ENCODE results near the gene HLA-DOA. TPM values are rescaled to one million over a fixed set of nuclear protein-coding genes. Genes with fewer than 3 reads are reported as not detected.

Gene HLA-DOA
- total RNA-seq, 2 donors from 2014 or later = 2.0 to 83.3 TPM

- no peaks in the 10 kb centered on the region for H3K9me3 ChIP-seq
- H3K27me3 ChIP-seq = no peaks in the 10 kb centered on the region
- DNase-seq (no peak), ATAC-seq (no peak)
- H3K4me3 ChIP-seq = no peak overlapping the region
- intact Hi-C loops (cut with DNase I) = no loop called here
- H3K27ac ChIP-seq = peak overlapping the region; percentile 17 to 86 (median 82)
- no peaks in the 10 kb centered on the region for H3K36me3 ChIP-seq (replicated peaks in 1 of 2; ENCODE audit: insufficient read depth in 1 of 2, low read depth in 2 of 2)
- peaks cover 38% of the 10 kb centered on the region for H3K4me1 ChIP-seq
- TF ChIP-seq POLR2A (IDR thresholded peaks at IDR 0.05) (no peak), CTCF (IDR thresholded peaks at IDR 0.05) (no peak)
Observed at GRCh38 chr6:33018418-33018817, 9.0 kb upstream of the HLA-DOA start.

GRCh38 chr6:33017694-33018353 lies 8.4 kb upstream of the HLA-DOA start:
- TF ChIP-seq POLR2A (IDR thresholded peaks at IDR 0.05) (no peak), CTCF (IDR thresholded peaks at IDR 0.05) (no peak)
- H3K27ac ChIP-seq = peak overlapping the region; percentile 17 to 86 (median 82)
- no peak for DNase-seq
- intact Hi-C loops (cut with DNase I) = no loop called here
- no peaks in the 10 kb centered on the region for H3K9me3 ChIP-seq
- no peaks in the 10 kb centered on the region for H3K27me3 ChIP-seq
- WGBS, 2 donors = 63 to 81% methylated on average over 3 of the region's 3 CpGs
- H3K4me1 ChIP-seq = peaks cover 38% of the 10 kb centered on the region
- ATAC-seq = no peak
- H3K4me3 ChIP-seq = no peak overlapping the region
- H3K36me3 ChIP-seq (replicated peaks in 1 of 2; ENCODE audit: insufficient read depth in 1 of 2, low read depth in 2 of 2) = no peaks in the 10 kb centered on the region

GRCh38 chr6:33017018-33017417 lies 7.6 kb upstream of the HLA-DOA start:
- peak overlapping the region in 3 of 4 donors; percentile 79 to 86 (median 85) for H3K27ac ChIP-seq

GRCh38 chr6:33015798-33016197 lies 6.4 kb upstream of the HLA-DOA start:
- no peak for TF ChIP-seq POLR2A (IDR thresholded peaks at IDR 0.05)
- TF ChIP-seq CTCF (IDR thresholded peaks at IDR 0.05) = no peak
- Histone ChIP-seq H3K27ac (no peak overlapping the region), H3K36me3 (replicated peaks in 1 of 2; ENCODE audit: insufficient read depth in 1 of 2, low read depth in 2 of 2) (no peaks in the 10 kb centered on the region), H3K4me3 (no peak overlapping the region), H3K4me1 (peaks cover 38% of the 10 kb centered on the region), H3K9me3 (no peaks in the 10 kb centered on the region), H3K27me3 (no peaks in the 10 kb centered on the region)
- 66 to 67% methylated on average over 11 of the region's 11 CpGs for WGBS, 2 donors
- ATAC-seq (no peak), DNase-seq (no peak)
- intact Hi-C loops (cut with DNase I) = no loop called here

More at GRCh38 chr6:33017018-33017417, 7.6 kb upstream of the HLA-DOA start:
- Histone ChIP-seq H3K27me3 (no peaks in the 10 kb centered on the region), H3K9me3 (no peaks in the 10 kb centered on the region), H3K4me3 (no peak overlapping the region), H3K36me3 (replicated peaks in 1 of 2; ENCODE audit: insufficient read depth in 1 of 2, low read depth in 2 of 2) (no peaks in the 10 kb centered on the region), H3K4me1 (peaks cover 38% of the 10 kb centered on the region)
- TF ChIP-seq CTCF (IDR thresholded peaks at IDR 0.05) (no peak), POLR2A (IDR thresholded peaks at IDR 0.05) (no peak)
- no peak for ATAC-seq
- WGBS, 2 donors = 61 to 76% methylated on average over 4 of the region's 4 CpGs
- intact Hi-C loops (cut with DNase I) = no loop called here
- no peak for DNase-seq

Measured in body of pancreas (tissue), 4 donors.